GM12872 (cell line): ENCODE data around the gene FEZF1.

Source experiments
- TF ChIP-seq, protein P1 (sequence below): IDR thresholded peaks from 3 replicates; pipeline ENCODE4 v1.5.1; 2011; ENCODE audit warnings: low read depth, mild to moderate bottlenecking, low read length, moderate library complexity; ENCODE audit not compliant: insufficient read depth

The FEZF1 gene

DNA sequence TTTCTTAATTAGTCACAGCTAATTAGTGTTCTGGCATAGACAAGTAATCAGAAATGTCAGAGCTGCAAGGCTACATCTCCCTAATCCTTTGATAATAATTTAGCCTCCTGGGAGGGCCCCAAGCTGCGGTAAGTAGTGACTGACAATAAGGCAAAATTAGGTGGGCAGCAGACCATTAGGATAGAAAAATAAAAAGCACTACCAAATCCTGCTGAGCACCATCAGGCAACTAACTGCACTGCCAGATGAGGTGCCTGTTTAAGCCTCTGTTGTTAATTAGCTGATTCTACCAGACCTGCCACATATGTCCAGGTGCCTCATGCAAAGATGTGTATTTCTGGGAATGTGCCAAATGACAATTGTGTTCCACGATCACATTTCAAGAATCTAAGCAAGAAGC, 32.5 kb upstream of the FEZF1 start:
- TF ChIP-seq, protein P1, sequence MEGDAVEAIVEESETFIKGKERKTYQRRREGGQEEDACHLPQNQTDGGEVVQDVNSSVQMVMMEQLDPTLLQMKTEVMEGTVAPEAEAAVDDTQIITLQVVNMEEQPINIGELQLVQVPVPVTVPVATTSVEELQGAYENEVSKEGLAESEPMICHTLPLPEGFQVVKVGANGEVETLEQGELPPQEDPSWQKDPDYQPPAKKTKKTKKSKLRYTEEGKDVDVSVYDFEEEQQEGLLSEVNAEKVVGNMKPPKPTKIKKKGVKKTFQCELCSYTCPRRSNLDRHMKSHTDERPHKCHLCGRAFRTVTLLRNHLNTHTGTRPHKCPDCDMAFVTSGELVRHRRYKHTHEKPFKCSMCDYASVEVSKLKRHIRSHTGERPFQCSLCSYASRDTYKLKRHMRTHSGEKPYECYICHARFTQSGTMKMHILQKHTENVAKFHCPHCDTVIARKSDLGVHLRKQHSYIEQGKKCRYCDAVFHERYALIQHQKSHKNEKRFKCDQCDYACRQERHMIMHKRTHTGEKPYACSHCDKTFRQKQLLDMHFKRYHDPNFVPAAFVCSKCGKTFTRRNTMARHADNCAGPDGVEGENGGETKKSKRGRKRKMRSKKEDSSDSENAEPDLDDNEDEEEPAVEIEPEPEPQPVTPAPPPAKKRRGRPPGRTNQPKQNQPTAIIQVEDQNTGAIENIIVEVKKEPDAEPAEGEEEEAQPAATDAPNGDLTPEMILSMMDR: no peak

DNA sequence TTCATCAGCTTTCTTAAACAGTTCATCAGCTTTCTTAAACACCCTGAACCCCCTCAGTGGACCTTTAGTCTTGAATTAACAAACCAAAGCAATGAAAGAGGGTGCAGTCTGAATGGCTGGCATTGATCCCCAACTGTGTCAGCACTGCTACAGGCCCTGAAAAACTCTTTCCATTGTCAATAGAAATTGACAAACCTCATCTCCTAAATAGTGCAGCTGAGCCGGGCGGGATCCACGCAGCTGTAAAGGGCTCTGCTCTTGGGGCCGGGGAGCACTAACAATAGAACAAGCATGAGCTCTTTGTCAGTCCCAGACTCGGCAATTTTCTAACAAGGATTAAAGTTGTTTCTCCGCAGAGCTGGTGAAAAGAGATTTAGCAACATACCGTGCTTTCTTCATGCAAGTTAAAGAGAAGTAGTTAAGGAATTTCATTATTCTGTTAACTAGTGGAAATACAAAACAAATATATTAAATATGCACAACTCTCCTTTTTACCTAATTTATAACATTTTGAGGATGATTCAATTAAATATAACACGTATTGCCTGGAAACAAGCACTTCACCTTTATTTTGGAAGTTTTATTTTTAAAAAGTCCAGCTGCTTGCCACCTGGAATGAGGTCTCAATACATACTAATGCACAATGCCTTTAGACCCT, 24.7 kb upstream of the FEZF1 start:
- TF ChIP-seq, protein P1: no peak

DNA sequence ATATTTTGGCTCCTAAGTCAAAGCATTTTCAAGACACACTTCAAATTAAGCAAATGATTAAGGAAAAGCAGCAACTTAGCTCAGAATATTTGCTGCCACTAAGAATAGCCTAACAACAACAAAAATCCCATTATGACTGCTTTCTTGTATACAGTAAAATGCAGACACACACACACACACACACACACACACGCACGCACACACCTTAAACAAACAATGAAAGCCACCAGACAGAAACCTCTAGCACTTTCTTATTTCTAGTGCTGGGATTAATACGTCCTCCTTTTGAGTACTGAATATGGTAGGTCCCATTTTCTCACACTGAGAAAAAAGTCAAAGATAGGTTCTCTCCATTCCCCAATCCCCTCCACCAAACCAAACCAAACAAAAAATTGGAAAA, 23.4 kb upstream of the FEZF1 start:
- TF ChIP-seq, protein P1: no peak

GRCh38 chr7:122316467-122317388, 12.2 kb upstream of the FEZF1 start:
- TF ChIP-seq, protein P1: no peak

GRCh38 chr7:122315507-122316466, 11.2 kb upstream of the FEZF1 start:
- TF ChIP-seq, protein P1: no peak

- TF ChIP-seq, protein P1: no peak
These were observed 9.7 kb upstream of the FEZF1 start for GRCh38 chr7:122314284-122314683.
